Measurements from ENCODE around the gene SFN. TPM values are rescaled to one million over a fixed set of nuclear protein-coding genes. Genes with fewer than 3 reads are reported as not detected.
"Not testable (repeated sequence)": the region's sequence is repeated elsewhere in the genome, so short reads cannot be mapped to it uniquely, and the experiment has no call there.

The SFN gene
- total and polyA plus RNA-seq, 2 donors from 2014 or later, result 2.9 to 44.7 TPM

DNA sequence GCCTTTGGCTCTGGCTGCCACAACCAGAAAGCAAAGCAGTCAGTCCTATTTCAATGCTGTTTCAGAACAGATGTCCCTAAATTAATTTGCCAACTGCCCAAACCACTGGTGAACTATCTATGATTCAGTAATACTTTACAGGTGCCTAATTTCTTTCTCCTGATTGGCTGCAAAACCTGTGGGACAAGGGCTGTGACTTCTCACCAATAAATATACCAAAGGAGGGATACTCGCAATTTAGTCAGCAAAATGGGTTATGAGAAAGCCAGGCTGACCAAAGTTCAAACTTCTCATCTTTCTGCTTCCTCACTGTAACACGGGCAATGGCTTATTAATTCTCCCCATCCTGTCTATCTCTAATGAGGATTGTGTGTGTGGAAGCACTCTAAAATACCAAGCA, 14.4 kb downstream of the SFN start:
- Histone ChIP-seq H3K4me1 (ENCODE audit: control insufficient read depth in 2 of 3, insufficient read depth in 2 of 3, low read depth in 1 of 3, low read length in 3 of 3) (no peaks in the 10 kb centered on the region), H3K9me3 (ENCODE audit: control insufficient read depth in 2 of 3, insufficient read depth in 1 of 3, low read length in 3 of 3) (no peaks in the 10 kb centered on the region), H3K36me3 (ENCODE audit: control insufficient read depth in 2 of 3, insufficient read depth in 3 of 3, low read length in 3 of 3) (peaks cover 2 to 28% (median 23%) of the 10 kb centered on the region in 3 donors), H3K4me3 (ENCODE audit: low read length in 3 of 3) (no peak overlapping the region), H3K27ac (ENCODE audit: low read depth in 2 of 2, low read length in 2 of 2) (no peak overlapping the region), H3K9ac (ENCODE audit: low read length in 3 of 3) (no peak overlapping the region), H3K27me3 (ENCODE audit: control insufficient read depth, insufficient read depth, low read length) (no peaks in the 10 kb centered on the region)
- DNase-seq (no peak), FAIRE-seq (no peak)
- intact Hi-C loops (cut with DNase I), result no loop called here
- no peak for TF ChIP-seq CTCF (IDR thresholded peaks at IDR 0.05; ENCODE audit: borderline replicate concordance, extremely low read depth, insufficient read depth)

DNA sequence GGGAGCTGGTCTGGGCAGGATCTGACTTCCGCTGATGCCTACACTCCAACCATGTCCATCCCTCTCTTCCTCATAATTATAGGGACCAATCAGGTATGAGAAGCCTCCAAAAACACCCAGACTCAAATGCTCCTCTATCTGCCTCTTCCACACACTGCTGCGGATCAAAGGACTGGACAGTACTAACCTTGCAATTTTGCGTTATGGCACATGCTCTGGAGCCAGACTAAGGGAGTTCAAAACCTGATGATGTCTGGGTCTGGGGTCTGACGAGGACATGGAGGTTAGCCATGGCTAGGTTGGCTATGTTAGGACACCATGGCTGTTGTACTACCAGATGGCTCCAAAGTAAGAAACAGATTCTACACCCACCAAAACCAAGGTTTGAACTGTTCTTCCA, 16.8 kb downstream of the SFN start:
- H3K27me3 ChIP-seq (ENCODE audit: control insufficient read depth, insufficient read depth, low read length), result no peaks in the 10 kb centered on the region
- intact Hi-C loops (cut with DNase I), result loop anchor here (10.0 kb wide), 1 partner anchor 75 kb away; no protein-coding TSS in a partner anchor
- H3K36me3 ChIP-seq (ENCODE audit: control insufficient read depth in 2 of 3, insufficient read depth in 3 of 3, low read length in 3 of 3), result peaks cover 6 to 47% (median 40%) of the 10 kb centered on the region in 3 donors
- H3K4me1 ChIP-seq (ENCODE audit: control insufficient read depth in 2 of 3, insufficient read depth in 2 of 3, low read depth in 1 of 3, low read length in 3 of 3), result no peaks in the 10 kb centered on the region
- FAIRE-seq (no peak), DNase-seq (no peak)
- no peaks in the 10 kb centered on the region for H3K9me3 ChIP-seq (ENCODE audit: control insufficient read depth in 2 of 3, insufficient read depth in 1 of 3, low read length in 3 of 3)
- no peak overlapping the region for H3K27ac ChIP-seq (ENCODE audit: low read depth in 2 of 2, low read length in 2 of 2)
- no peak overlapping the region for H3K9ac ChIP-seq (ENCODE audit: low read length in 3 of 3)
- H3K4me3 ChIP-seq (ENCODE audit: low read length in 3 of 3), result no peak overlapping the region
- no peak for TF ChIP-seq CTCF (IDR thresholded peaks at IDR 0.05; ENCODE audit: borderline replicate concordance, extremely low read depth, insufficient read depth)

GRCh38 chr1:26881611-26882010, 18.7 kb downstream of the SFN start:
- not testable (repeated sequence) for FAIRE-seq; H3K9ac ChIP-seq (ENCODE audit: low read length in 3 of 3); H3K27me3 ChIP-seq (ENCODE audit: control insufficient read depth, insufficient read depth, low read length); H3K27ac ChIP-seq (ENCODE audit: low read depth in 2 of 2, low read length in 2 of 2); H3K9me3 ChIP-seq (ENCODE audit: control insufficient read depth in 2 of 3, insufficient read depth in 1 of 3, low read length in 3 of 3); H3K4me3 ChIP-seq (ENCODE audit: low read length in 3 of 3); H3K4me1 ChIP-seq (ENCODE audit: control insufficient read depth in 2 of 3, insufficient read depth in 2 of 3, low read depth in 1 of 3, low read length in 3 of 3)
- DNase-seq, result peak in 1 of 5 donors; percentile 35
- H3K36me3 ChIP-seq (ENCODE audit: control insufficient read depth in 2 of 3, insufficient read depth in 3 of 3, low read length in 3 of 3), result peaks cover 15 to 61% (median 52%) of the 10 kb centered on the region in 3 donors
- intact Hi-C loops (cut with DNase I), result loop anchor here (10.0 kb wide), 1 partner anchor 77 kb away; no protein-coding TSS in a partner anchor

GRCh38 chr1:26882696-26883463, 19.9 kb downstream of the SFN start:
- FAIRE-seq, result no peak

More at GRCh38 chr1:26882696-26883463, 19.9 kb downstream of the SFN start:
- Histone ChIP-seq H3K36me3 (ENCODE audit: control insufficient read depth in 2 of 3, insufficient read depth in 3 of 3, low read length in 3 of 3) (peaks cover 15 to 62% (median 50%) of the 10 kb centered on the region in 3 donors), H3K27ac (ENCODE audit: low read depth in 2 of 2, low read length in 2 of 2) (no peak overlapping the region), H3K9ac (ENCODE audit: low read length in 3 of 3) (no peak overlapping the region), H3K27me3 (ENCODE audit: control insufficient read depth, insufficient read depth, low read length) (no peaks in the 10 kb centered on the region), H3K9me3 (ENCODE audit: control insufficient read depth in 2 of 3, insufficient read depth in 1 of 3, low read length in 3 of 3) (no peaks in the 10 kb centered on the region), H3K4me3 (ENCODE audit: low read length in 3 of 3) (no peak overlapping the region), H3K4me1 (ENCODE audit: control insufficient read depth in 2 of 3, insufficient read depth in 2 of 3, low read depth in 1 of 3, low read length in 3 of 3) (no peaks in the 10 kb centered on the region)
- intact Hi-C loops (cut with DNase I), result loop anchor here (10.0 kb wide), 1 partner anchor 78 kb away; no protein-coding TSS in a partner anchor
- TF ChIP-seq CTCF (IDR thresholded peaks at IDR 0.05; ENCODE audit: borderline replicate concordance, extremely low read depth, insufficient read depth), result no peak
- DNase-seq, result peak in 1 of 5 donors; percentile 19
